ENCODE data around the gene TRIM52. TPM values are rescaled to one million over a fixed set of nuclear protein-coding genes. Genes with fewer than 3 reads are reported as not detected.
A peak's percentile ranks its signal among the peaks of the same experiment; 100 is the strongest.

Gene TRIM52
- total and polyA plus RNA-seq, 2 of the 13 experiments (the other 11 are each of a cell fraction or from before 2014, with no cell fraction given) = 7.2 to 11.6 TPM

DNA sequence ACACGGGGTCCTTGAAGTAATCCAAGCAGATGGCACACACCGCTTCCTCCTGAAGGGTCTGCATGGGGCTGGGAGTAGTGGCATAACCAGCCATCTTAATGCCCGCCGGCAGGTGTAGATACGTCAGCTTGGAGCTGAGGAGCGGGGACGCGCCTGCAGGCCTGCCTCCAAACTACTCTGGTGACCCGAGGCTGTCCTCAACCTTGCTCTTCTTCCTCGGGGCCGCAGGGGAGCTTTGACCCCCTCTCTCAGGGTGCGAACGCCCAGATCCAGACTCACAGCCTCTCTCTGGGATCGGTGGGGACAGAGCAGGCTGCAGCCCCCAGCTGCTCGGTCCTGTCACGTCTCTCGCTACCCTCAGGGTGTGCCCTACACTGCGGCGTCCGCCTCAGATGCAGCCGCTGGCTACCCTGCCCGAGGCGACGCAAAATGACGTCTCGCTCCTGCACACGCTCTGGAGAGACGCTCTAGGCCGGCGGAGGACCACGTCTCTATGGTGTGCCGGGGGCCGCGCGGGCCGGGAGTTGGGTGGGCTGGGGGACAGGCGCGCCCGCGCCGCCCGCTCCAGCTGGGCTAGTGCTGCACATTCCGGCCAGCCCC, at the start of gene TRIM52 (continued):
- TF ChIP-seq, protein P1, sequence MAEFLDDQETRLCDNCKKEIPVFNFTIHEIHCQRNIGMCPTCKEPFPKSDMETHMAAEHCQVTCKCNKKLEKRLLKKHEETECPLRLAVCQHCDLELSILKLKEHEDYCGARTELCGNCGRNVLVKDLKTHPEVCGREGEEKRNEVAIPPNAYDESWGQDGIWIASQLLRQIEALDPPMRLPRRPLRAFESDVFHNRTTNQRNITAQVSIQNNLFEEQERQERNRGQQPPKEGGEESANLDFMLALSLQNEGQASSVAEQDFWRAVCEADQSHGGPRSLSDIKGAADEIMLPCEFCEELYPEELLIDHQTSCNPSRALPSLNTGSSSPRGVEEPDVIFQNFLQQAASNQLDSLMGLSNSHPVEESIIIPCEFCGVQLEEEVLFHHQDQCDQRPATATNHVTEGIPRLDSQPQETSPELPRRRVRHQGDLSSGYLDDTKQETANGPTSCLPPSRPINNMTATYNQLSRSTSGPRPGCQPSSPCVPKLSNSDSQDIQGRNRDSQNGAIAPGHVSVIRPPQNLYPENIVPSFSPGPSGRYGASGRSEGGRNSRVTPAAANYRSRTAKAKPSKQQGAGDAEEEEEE (CRISPR knock-in tag; IDR thresholded peaks at IDR 0.05; ENCODE audit: borderline replicate concordance) = peak; percentile 55; the same call in 1 of the 2 replicates
- TF ChIP-seq ZNF205 (CRISPR knock-in tag; IDR thresholded peaks at IDR 0.05) (no peak), ZNF790 (CRISPR knock-in tag; IDR thresholded peaks at IDR 0.05; ENCODE audit: borderline replicate concordance) (no peak), STAT5B (CRISPR knock-in tag; IDR thresholded peaks at IDR 0.05) (peak; percentile 52; the same call in 1 of the 2 replicates), NCOA5 (CRISPR knock-in tag; IDR thresholded peaks at IDR 0.05) (no peak), PHF20 (CRISPR knock-in tag; IDR thresholded peaks at IDR 0.05) (peak; percentile 92), RAD21 (CRISPR knock-in tag; IDR thresholded peaks at IDR 0.05) (peak; percentile 59; the same call in 1 of the 2 replicates), AGO1 (IDR thresholded peaks at IDR 0.05; ENCODE audit: low read depth, low read length, poor library complexity, severe bottlenecking) (no peak), ZNF550 (CRISPR knock-in tag; IDR thresholded peaks at IDR 0.05; ENCODE audit: borderline replicate concordance) (no peak), ATF1 (CRISPR knock-in tag; IDR thresholded peaks at IDR 0.05) (peak; percentile 96), ZFAT (CRISPR knock-in tag; conservative IDR thresholded peaks at IDR 0.05) (no peak), KLF13 (CRISPR knock-in tag; IDR thresholded peaks at IDR 0.05) (no peak), ZFP62 (CRISPR knock-in tag; IDR thresholded peaks at IDR 0.05) (no peak), ZNF615 (CRISPR knock-in tag; IDR thresholded peaks at IDR 0.05; ENCODE audit: borderline replicate concordance) (no peak), ZNF264 (CRISPR knock-in tag; IDR thresholded peaks at IDR 0.05) (no peak), ZNF547 (CRISPR knock-in tag; IDR thresholded peaks at IDR 0.05) (no peak; the same call in none of the 2 replicates), GATAD2A (CRISPR knock-in tag; IDR thresholded peaks at IDR 0.05) (peak; percentile 51), ZC3H13 (CRISPR knock-in tag; IDR thresholded peaks at IDR 0.05) (peak; percentile 93; the same call in 1 of the 2 replicates), SAP130 (CRISPR knock-in tag; IDR thresholded peaks at IDR 0.05; ENCODE audit: low read depth) (peak; percentile 95), SNAI1 (CRISPR knock-in tag; IDR thresholded peaks at IDR 0.05; ENCODE audit: borderline replicate concordance) (no peak)
- TF ChIP-seq, protein P2, sequence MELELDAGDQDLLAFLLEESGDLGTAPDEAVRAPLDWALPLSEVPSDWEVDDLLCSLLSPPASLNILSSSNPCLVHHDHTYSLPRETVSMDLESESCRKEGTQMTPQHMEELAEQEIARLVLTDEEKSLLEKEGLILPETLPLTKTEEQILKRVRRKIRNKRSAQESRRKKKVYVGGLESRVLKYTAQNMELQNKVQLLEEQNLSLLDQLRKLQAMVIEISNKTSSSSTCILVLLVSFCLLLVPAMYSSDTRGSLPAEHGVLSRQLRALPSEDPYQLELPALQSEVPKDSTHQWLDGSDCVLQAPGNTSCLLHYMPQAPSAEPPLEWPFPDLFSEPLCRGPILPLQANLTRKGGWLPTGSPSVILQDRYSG (CRISPR knock-in tag; IDR thresholded peaks at IDR 0.05) = no peak
- TF ChIP-seq, protein P3, sequence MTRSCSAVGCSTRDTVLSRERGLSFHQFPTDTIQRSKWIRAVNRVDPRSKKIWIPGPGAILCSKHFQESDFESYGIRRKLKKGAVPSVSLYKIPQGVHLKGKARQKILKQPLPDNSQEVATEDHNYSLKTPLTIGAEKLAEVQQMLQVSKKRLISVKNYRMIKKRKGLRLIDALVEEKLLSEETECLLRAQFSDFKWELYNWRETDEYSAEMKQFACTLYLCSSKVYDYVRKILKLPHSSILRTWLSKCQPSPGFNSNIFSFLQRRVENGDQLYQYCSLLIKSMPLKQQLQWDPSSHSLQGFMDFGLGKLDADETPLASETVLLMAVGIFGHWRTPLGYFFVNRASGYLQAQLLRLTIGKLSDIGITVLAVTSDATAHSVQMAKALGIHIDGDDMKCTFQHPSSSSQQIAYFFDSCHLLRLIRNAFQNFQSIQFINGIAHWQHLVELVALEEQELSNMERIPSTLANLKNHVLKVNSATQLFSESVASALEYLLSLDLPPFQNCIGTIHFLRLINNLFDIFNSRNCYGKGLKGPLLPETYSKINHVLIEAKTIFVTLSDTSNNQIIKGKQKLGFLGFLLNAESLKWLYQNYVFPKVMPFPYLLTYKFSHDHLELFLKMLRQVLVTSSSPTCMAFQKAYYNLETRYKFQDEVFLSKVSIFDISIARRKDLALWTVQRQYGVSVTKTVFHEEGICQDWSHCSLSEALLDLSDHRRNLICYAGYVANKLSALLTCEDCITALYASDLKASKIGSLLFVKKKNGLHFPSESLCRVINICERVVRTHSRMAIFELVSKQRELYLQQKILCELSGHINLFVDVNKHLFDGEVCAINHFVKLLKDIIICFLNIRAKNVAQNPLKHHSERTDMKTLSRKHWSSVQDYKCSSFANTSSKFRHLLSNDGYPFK (CRISPR knock-in tag; IDR thresholded peaks at IDR 0.05; ENCODE audit: borderline replicate concordance) = peak; percentile 82
- TF ChIP-seq, protein P4, sequence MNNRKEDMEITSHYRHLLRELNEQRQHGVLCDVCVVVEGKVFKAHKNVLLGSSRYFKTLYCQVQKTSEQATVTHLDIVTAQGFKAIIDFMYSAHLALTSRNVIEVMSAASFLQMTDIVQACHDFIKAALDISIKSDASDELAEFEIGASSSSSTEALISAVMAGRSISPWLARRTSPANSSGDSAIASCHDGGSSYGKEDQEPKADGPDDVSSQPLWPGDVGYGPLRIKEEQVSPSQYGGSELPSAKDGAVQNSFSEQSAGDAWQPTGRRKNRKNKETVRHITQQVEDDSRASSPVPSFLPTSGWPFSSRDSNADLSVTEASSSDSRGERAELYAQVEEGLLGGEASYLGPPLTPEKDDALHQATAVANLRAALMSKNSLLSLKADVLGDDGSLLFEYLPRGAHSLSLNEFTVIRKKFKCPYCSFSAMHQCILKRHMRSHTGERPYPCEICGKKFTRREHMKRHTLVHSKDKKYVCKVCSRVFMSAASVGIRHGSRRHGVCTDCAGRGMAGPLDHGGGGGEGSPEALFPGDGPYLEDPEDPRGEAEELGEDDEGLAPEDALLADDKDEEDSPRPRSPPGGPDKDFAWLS (CRISPR knock-in tag; IDR thresholded peaks at IDR 0.05; ENCODE audit: borderline replicate concordance) = no peak; the same call in 1 of the 2 replicates

Measured in HepG2 (cell line).